MG63 (cell line): Measurements from ENCODE around the gene FHAD1. TPM values are rescaled to one million over a fixed set of nuclear protein-coding genes. Genes with fewer than 3 reads are reported as not detected.
A peak's percentile ranks its signal among the peaks of the same experiment; 100 is the strongest.

Experiments used
- DNase-seq: peaks from one replicate; pipeline ENCODE4 v3.0.0-alpha.2; 2020
- H3K27me3 ChIP-seq: fragments of 250-450 bp; sonication (Bioruptor Pico); 2 replicates; pipeline ENCODE4 v1.5.1; 2020; ENCODE audit warnings: mild to moderate bottlenecking, moderate library complexity
- H3K36me3 ChIP-seq: fragments of 250-450 bp; sonication (Bioruptor Pico); 2 replicates; pipeline ENCODE4 v1.5.1; 2020; ENCODE audit warnings: mild to moderate bottlenecking, moderate library complexity
- H3K4me3 ChIP-seq: fragments of 250-450 bp; sonication (Bioruptor Pico); 2 replicates; pipeline ENCODE4 v1.5.1; 2020; ENCODE audit warnings: mild to moderate bottlenecking, moderate library complexity
- H3K9me3 ChIP-seq: fragments of 250-450 bp; sonication (Bioruptor Pico); 2 replicates; pipeline ENCODE4 v1.5.1; 2020; ENCODE audit warnings: mild to moderate bottlenecking, moderate library complexity
- total RNA-seq: library from RNA; depleted of rRNA; stranded (reverse); fragments of >200 nt; shearing (Covaris generic); gene quantifications from 2 replicates; pipeline ENCODE4 v1.2.3, GENCODE V29; 2014; ENCODE audit warnings: low replicate concordance

FHAD1 gene
- total RNA-seq, 1 experiment from 2014 or later = 0.33 TPM

DNA sequence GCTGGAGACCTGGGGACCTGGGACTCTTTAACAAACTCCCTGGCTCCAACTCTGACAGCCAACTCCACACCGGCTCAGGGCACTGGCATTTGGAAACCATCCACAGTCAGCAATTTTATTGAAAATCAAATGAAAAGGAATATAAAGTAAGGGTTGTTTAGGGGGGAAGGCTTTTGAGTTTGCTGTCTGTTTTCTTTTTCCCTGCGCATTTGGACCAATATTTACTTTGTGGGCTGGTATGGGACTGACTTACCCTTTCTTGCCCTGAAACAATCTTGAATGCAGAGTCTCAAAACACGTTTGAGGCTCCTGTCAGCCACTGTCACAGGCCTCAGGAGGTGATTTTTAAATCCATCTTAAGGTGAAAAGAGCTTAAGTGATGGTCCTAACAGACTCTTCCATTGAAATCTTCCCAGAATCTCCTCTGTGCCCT, 147.3 kb downstream of the FHAD1 start:
- Histone ChIP-seq H3K27me3 (no peaks in the 10 kb centered on the region), H3K4me3 (no peak overlapping the region), H3K9me3 (no peaks in the 10 kb centered on the region), H3K36me3 (no peaks in the 10 kb centered on the region)
- DNase-seq = no peak

DNA sequence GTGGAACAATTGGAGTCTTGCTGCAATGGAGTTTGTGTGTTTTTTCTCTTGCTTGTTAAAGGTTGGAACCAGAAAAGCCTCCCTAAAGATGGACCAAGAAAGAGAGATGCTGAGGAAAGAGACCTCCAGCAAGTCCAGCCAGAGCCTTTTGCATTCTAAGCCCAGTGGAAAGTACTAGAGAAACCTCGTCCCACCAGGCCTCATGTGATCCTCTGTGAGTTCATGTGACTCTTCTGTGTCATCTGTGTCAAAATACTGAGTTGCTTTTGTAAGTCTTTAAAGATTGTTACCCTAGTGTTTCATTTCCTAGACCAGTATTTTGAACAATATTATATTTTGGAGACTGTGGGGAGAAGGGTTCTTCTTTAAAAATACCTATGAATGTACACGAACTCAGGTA, 150.2 kb downstream of the FHAD1 start:
- Histone ChIP-seq H3K36me3 (no peaks in the 10 kb centered on the region), H3K9me3 (no peaks in the 10 kb centered on the region), H3K4me3 (no peak overlapping the region), H3K27me3 (no peaks in the 10 kb centered on the region)
- DNase-seq = no peak

DNA sequence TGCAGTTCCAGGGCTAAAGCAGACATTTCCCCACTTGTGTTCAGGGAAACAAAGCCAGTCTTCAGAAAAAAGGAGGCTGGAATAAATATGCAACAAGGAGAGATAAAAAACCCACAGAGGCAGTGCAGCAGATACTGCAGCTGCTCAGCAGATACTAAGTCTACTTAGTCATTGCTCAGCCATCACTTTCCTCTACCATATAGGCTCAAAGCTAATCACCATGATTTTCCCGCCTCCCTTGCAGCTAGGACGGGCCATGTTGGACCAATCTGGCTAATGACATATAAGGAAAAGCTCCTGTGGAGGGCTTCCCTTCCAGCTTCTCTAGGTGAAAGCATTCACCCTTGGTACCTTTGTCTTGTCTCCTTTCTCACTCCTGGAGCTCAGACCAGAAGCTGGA, 152.7 kb downstream of the FHAD1 start:
- H3K4me3 ChIP-seq = no peak overlapping the region
- DNase-seq = no peak

DNA sequence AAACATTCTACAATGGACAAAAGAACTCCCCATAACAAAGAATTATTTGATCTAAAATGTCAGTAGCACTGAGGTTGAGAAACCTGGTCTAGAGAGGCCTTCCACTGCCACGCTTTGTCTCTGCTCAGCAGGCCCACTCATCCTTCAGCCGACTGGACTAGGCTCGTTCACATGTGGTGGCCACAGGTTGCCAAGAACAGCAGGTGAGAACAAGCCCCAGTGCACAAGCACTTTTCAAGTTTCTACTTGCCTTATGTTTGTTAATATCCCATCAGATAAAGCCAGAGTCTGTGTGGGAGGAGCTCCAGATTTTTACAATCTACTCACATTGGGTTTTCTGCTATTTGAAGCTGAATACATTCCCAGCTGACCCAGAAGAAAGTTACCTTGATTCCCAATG, 153.6 kb downstream of the FHAD1 start:
- no peaks in the 10 kb centered on the region for H3K36me3 ChIP-seq
- H3K4me3 ChIP-seq = no peak overlapping the region
- no peaks in the 10 kb centered on the region for H3K27me3 ChIP-seq
- DNase-seq = no peak
- H3K9me3 ChIP-seq = no peaks in the 10 kb centered on the region

More for the DNA sequence above, 152.7 kb downstream of the FHAD1 start:
- Histone ChIP-seq H3K9me3 (no peaks in the 10 kb centered on the region), H3K27me3 (no peaks in the 10 kb centered on the region), H3K36me3 (no peaks in the 10 kb centered on the region)

DNA sequence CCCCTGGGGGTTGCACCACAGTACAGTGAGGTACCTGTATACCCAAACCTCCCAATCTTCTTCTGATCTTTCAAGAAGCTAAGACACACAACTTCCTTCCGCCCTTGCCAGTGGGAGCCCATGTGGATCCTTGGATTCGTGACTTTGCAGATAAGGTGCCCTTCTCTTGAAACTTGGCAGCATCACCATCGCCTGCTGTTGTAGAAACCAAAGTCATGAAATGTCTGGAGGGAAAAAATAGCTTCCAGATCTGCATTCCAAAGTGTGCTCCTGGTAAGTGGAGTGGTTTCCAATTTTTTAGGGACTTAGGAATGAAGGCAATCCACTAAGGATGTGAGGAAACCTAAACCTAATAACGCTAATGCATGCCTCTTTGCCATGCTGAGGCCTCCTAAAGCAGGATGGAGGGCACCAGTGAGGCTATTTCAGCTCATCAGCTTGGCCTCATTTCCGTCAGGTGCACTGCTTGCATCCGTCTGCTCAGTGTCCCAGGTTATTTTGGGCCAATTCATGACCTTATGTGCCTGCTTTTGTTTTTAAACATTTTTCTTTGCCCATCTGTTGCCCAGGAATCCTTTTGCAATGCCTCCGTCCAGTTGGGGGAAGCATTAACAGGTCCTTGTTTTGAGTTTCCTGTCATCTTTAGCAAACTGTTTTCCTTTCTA, 154.5 kb downstream of the FHAD1 start:
- no peak for DNase-seq
- no peaks in the 10 kb centered on the region for H3K9me3 ChIP-seq
- H3K36me3 ChIP-seq = no peaks in the 10 kb centered on the region
- no peaks in the 10 kb centered on the region for H3K27me3 ChIP-seq
- H3K4me3 ChIP-seq = no peak overlapping the region

DNA sequence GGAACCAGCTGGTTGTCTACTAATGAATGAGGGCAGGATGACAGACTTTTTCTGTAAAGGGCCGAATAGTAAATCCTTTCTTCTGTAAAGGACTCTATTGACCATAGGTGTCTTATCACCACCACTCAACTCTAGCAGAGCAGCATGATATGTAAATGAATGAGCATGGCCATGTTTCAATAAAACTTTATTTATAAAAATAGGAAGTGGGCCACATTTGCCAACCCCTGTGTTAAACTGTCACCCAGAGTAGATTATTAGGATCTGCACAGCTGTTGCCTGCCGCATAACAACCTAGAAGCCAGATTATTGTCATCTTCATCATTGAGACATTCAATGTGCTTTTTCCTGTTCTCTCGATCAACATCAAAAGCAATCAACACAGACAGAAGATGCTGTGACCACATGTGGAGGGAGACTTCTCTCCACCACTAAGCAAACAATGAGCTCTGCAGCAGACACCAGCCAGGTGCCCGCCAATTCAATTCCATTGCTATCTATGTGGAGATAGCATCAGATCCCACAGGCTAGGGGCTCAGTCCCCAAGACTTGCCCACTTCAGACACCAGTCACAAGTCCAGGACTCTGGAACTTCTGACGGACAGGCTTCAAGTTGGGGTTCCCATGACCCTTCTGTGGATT, 155.9 kb downstream of the FHAD1 start:
- H3K9me3 ChIP-seq = no peaks in the 10 kb centered on the region
- no peak overlapping the region for H3K4me3 ChIP-seq
- no peaks in the 10 kb centered on the region for H3K36me3 ChIP-seq
- no peak for DNase-seq
- no peaks in the 10 kb centered on the region for H3K27me3 ChIP-seq

DNA sequence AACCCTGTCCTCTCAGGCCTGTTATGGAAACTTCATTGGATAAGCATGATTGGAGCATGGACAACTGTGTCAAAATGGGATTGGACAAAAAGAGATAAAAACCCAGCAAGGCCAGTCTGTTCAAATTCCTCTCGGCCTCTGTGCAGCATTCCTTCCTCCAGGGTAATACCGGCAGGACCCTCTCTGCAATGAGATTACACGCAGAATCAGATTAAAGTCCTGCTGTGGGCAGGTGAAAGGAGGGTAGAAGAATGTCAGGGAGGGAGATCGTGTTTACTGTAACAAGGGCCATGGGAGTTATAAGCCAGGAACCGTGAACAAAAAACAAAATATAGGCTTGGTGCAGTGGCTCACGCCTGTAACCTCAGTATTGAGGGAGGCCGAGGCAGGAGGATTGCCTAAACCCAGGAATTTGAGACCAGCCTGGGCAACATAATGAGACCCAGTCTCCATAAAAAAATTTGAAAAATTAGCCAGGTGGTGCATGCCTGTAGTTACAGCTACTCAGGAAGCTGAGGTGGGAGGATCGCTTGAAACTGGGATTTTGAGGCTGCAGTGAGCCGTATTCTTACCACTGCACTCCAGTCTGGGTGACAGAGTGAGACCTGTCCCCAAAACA, 157.0 kb downstream of the FHAD1 start:
- no peak for DNase-seq
- no peak overlapping the region for H3K4me3 ChIP-seq
- H3K36me3 ChIP-seq = no peaks in the 10 kb centered on the region
- no peaks in the 10 kb centered on the region for H3K9me3 ChIP-seq
- H3K27me3 ChIP-seq = no peaks in the 10 kb centered on the region

DNA sequence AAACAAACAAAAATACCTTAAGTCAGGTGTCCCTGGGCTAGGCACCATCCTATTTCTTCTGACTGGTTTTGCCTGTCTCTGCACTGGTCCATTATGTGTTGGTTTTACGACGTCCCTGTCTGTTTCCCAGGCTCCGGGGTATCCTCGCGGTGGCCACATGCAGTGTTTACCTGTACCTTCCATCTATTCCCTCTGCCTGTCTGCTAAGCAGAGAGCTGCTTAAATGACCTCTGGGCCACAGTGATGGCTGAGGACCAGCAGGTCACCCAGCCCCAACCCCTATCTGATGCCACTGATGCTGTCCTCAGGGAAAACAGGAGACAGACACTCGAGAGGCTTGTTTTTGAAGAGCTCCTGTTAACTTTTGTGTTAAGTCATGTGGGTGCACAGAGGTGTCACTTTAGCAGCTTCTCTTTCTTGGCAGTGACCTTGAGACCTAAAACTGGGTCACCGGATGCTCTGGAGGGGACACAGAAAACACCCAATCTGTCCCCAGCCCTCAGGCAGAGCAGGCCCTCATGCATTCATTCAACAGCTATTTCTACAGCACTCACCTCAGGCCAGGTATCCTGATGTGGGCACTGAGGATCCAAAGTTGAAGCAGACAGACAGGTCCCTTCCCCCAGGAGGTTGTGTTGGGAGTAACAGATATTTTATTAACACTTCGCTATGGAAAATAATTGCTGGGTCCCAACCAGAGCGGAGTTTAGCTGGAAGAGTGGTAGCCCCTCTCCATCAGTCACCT, 158.3 kb downstream of the FHAD1 start:
- Histone ChIP-seq H3K27me3 (no peaks in the 10 kb centered on the region), H3K9me3 (no peaks in the 10 kb centered on the region), H3K4me3 (no peak overlapping the region), H3K36me3 (no peaks in the 10 kb centered on the region)
- no peak for DNase-seq

DNA sequence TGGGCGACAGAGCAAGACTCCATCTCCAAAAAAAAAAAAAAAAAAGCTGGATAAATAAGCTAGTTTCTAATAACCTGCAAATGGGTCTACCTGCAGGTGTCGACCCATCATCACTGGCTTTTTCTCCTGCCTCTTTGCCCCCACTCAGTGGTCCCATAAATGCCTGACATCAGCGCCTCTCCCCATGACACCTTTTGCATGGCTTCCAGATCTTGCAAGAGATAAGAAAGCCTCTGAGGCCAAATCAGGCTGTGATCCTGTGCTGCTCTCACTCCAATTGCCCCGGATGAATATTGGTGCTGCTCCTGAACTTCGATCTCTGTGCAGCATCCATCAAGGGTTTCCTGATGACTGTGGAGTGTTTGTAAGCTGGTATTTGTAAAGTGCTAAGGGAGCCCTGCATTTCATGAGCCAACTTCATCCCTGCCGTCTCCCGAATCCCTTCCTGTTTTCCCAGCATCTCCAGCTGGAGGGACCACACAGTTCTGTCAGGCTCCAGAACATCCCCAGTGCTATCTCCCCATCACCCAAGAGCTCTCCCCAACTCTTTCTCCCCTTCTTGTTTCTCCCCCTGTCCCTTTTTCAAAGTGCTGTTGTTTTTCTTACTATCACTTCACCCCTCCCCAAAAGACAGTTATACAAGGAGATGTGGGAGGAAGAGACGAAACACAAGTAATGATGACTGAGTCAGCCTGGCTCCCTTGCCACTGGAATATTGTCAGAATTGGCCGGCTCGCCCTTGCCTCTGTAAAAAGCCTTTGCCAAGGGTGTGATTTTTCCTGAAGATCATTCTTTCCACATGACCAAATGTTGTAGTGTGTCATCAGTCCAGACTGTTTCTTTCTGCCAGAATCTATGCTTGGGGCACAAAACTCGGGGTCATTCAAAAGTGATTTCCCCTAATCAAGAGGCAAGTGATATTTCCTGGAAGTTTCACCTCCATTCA, 159.9 kb downstream of the FHAD1 start:
- DNase-seq = peak; percentile 91
- peaks cover 4% of the 10 kb centered on the region for H3K36me3 ChIP-seq

DNA sequence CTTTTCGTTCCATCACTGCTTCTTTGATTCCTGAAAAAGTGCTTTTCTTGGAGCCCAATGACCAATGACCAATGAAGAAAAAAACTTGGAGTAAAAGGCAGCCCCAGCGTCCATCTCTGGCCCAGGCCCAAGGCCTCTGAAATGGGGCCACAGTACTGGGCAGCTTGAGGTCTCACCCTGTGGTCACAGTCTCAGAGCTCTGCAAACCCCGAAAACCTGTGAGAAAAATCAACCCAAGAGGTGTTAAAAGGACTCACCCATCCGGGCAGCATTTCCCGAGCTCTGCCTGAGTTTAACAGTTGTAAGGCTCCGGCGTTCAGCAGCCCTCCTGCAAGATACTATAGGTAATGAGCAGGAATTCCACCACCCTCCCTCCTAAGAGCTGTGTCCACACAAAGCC, 160.6 kb downstream of the FHAD1 start:
- DNase-seq = no peak
- Histone ChIP-seq H3K9me3 (no peaks in the 10 kb centered on the region), H3K36me3 (peaks cover 7% of the 10 kb centered on the region), H3K4me3 (no peak overlapping the region), H3K27me3 (no peaks in the 10 kb centered on the region)

More for the DNA sequence above, 159.9 kb downstream of the FHAD1 start:
- Histone ChIP-seq H3K9me3 (no peaks in the 10 kb centered on the region), H3K4me3 (no peak overlapping the region), H3K27me3 (no peaks in the 10 kb centered on the region)

DNA sequence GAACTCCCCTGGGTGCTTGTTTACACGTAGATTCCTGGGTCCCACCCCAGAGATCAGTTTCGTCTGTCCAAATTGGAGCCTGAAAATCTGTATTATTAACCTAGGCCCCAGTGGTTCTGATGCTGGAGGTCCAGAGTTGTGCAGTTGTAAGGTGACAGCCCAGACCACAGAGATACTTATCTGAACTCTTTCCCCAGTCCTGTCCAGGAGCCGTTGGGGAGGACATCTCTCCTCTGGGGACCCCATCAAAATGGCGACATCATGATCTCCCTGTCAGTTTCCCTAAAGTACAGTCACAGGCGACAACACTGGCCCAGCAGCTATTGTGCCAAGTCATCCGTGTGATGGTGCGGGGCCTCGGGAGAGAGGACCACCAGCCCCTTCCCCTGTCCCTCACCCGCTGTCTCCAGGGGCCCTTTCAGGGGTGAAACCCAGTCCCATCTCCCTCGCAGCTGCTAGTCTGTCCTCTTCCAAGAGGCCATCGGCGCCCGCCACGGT, 161.9 kb downstream of the FHAD1 start:
- no peak for DNase-seq
- Histone ChIP-seq H3K36me3 (peaks cover 15% of the 10 kb centered on the region), H3K9me3 (no peaks in the 10 kb centered on the region), H3K4me3 (peak overlapping the region; percentile 74), H3K27me3 (no peaks in the 10 kb centered on the region)

DNA sequence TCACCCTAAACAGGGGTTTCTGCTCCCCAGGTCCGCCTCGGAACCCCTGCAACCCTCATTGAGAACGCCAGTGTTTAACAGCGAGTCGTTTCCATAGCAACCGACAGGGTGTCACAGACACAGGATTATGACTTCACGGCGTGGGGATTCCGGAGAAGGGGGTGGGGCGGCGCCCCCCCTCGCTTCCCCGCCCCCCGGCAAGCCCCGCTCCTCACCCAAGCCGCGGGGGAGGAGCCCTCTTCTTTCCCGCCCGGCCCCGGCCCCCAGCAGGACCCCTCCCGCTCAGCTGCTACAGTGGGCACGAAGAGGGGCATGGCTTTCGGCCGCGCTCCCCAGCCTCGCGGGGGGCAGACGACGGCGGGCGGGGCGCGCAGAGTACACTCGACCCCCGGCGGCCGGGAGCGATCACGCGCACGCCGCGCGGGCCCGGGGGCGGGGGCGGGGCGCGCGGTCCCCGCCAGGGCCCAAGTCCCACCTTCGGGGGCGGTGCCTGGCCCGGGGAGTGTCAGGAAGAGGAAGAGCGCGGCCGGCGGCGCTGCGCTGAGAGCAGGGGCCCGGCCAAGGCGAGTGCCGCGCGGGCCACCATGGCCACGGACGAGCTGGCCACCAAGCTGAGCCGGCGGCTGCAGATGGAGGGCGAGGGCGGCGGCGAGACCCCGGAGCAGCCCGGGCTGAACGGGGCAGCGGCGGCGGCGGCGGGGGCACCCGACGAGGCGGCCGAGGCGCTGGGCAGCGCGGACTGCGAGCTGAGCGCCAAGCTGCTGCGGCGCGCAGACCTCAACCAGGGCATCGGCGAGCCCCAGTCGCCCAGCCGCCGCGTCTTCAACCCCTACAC, 162.6 kb downstream of the FHAD1 start, which contains the start of gene EFHD2:
Gene EFHD2 (plus strand): TSS at position 501 of the 835 bp plus-strand sequence. CDS start 84 bp downstream, at position 585.
- Histone ChIP-seq H3K36me3 (peaks cover 22% of the 10 kb centered on the region), H3K9me3 (no peaks in the 10 kb centered on the region), H3K4me3 (peak within 1 kb of the TSS; percentile 74), H3K27me3 (no peaks in the 10 kb centered on the region)
- DNase-seq = peak; percentile 83

DNA sequence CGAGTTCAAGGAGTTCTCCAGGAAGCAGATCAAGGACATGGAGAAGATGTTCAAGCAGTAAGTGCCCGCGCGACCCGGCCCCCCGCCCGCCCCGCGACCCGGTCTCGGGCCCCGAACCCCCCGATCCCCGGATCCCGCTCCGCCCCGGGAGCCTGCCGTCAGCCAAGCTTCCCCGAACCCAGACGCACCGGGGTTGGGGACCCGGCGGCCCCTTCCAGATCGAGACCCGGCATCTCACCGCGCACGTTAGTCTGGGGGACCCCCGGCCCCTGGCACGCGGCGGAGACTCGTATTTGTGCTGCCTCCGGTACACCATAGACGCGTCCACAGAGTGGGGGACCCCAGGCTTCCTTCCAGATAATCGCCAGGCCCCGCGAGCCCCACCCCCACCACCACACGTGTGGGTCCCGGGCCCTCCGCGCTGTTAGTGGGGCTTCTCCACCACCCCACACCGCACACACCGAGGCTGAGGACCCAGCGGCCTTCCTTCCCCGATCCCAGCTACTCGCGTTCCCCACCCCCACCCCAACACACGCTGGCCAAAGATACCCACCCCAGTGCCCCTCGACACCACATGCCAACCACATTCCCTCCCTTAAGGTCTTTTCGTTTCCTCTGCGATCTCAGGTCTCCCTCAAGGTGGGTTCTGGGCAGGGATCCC, 163.3 kb downstream of the FHAD1 start:
- Histone ChIP-seq H3K36me3 (peaks cover 29% of the 10 kb centered on the region), H3K27me3 (no peaks in the 10 kb centered on the region), H3K4me3 (peak overlapping the region; percentile 74), H3K9me3 (no peaks in the 10 kb centered on the region)
- DNase-seq = no peak

DNA sequence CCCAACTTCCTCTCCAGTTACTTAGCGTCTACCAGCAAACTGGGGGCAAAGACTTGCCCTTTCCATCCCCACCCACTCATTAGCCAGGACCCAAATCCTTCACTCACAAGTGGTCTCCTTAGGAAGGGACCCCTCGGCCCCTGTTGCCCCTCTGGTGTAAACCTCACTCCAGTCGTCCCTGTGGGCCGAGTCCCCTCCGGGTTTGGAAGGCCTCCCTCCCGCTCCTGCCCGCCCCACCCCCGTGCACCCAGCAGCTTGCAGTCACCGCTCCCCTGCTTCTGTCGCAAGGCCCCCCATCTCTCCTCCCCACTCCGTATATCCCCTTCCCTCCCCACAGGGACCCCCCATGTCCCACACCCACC, 163.8 kb downstream of the FHAD1 start:
- H3K4me3 ChIP-seq = peak overlapping the region; percentile 74
- H3K36me3 ChIP-seq = peaks cover 34% of the 10 kb centered on the region
- no peaks in the 10 kb centered on the region for H3K27me3 ChIP-seq
- H3K9me3 ChIP-seq = no peaks in the 10 kb centered on the region
- DNase-seq = no peak

DNA sequence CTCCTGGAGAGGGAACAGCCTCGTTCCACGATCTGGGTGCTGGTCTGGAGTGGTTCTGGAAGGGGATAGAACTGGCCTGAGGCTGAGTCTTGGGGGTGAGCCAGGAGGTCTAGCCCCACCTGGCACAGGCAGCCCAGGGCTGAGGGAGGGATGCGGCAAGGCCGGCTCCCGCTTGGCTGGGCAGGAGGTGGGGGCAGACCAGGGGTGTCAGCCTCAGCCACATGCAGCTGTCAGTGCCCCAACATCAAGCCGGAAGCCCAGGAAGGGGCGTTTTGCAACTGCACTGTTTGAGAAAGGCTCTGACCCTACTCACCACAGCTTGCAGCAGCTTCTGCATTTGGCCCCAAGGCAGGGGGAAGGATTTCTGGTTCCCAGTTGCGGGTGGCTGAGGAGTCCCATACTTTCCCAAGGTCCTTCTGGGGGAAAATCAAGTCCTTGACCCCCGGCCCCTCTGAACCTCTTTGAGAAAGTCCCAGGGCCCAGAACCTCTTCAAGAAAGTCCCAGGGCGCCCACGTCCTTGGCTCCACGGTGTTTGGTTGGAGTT, 164.6 kb downstream of the FHAD1 start:
- DNase-seq = no peak
- H3K9me3 ChIP-seq = no peaks in the 10 kb centered on the region
- H3K36me3 ChIP-seq = peaks cover 34% of the 10 kb centered on the region
- H3K4me3 ChIP-seq = peak overlapping the region; percentile 74
- no peaks in the 10 kb centered on the region for H3K27me3 ChIP-seq
